HCEC 1CT (cell line): Measurements from ENCODE around the gene ASB14.
"Not testable (repeated sequence)": the region's sequence is repeated elsewhere in the genome, so short reads cannot be mapped to it uniquely, and the experiment has no call there.

Experiments
- DNase-seq: peaks from one replicate; pipeline ENCODE4 v3.0.0-alpha.2; 2017

Gene ASB14

GRCh38 chr3:57292159-57292896 lies at the start of gene ASB14:
ASB14 (minus strand) TSS chr3:57292685; CDS start chr3:57292033, 652 bp downstream.
- no peak for DNase-seq

GRCh38 chr3:57339071-57339642 lies 46.7 kb upstream of the ASB14 start:
- DNase-seq: not testable (repeated sequence)

GRCh38 chr3:57338272-57339070 lies 46.0 kb upstream of the ASB14 start:
- DNase-seq: not testable (repeated sequence)

GRCh38 chr3:57335283-57335938 lies 42.9 kb upstream of the ASB14 start:
- no peak for DNase-seq

- DNase-seq: no peak
These were observed 38.7 kb upstream of the ASB14 start for GRCh38 chr3:57331078-57331610.

- DNase-seq: not testable (repeated sequence)
These were observed 34.0 kb upstream of the ASB14 start for GRCh38 chr3:57326498-57326897.

GRCh38 chr3:57314204-57314603 lies 21.7 kb upstream of the ASB14 start:
- DNase-seq: no peak

GRCh38 chr3:57309769-57310360 lies 17.4 kb upstream of the ASB14 start:
- DNase-seq: no peak

GRCh38 chr3:57303520-57303919 lies 11.0 kb upstream of the ASB14 start:
- peak; percentile 55 for DNase-seq

GRCh38 chr3:57298041-57298440 lies 5.6 kb upstream of the ASB14 start:
- DNase-seq: peak; percentile 23

- no peak for DNase-seq
These were observed 527 bp upstream of the ASB14 start for GRCh38 chr3:57292897-57293526.

- no peak for DNase-seq
These were observed 4.1 kb downstream of the ASB14 start for GRCh38 chr3:57288403-57288802.

GRCh38 chr3:57287205-57287604 lies 5.3 kb downstream of the ASB14 start:
- DNase-seq: no peak

GRCh38 chr3:57283334-57283733 lies 9.2 kb downstream of the ASB14 start:
- DNase-seq: no peak

GRCh38 chr3:57281715-57282114 lies 10.8 kb downstream of the ASB14 start:
- peak; percentile 58 for DNase-seq

- no peak for DNase-seq
These were observed 12.8 kb downstream of the ASB14 start for GRCh38 chr3:57279685-57280084.

GRCh38 chr3:57278237-57278636 lies 14.2 kb downstream of the ASB14 start:
- no peak for DNase-seq

- DNase-seq: no peak
These were observed 17.1 kb downstream of the ASB14 start for GRCh38 chr3:57275393-57275792.

- DNase-seq: no peak
These were observed 17.6 kb downstream of the ASB14 start for GRCh38 chr3:57274845-57275244.

GRCh38 chr3:57268416-57268815 lies 24.1 kb downstream of the ASB14 start:
- peak; percentile 68 for DNase-seq

GRCh38 chr3:57261929-57262328 lies 30.6 kb downstream of the ASB14 start:
- no peak for DNase-seq

- no peak for DNase-seq
These were observed 31.4 kb downstream of the ASB14 start for GRCh38 chr3:57261119-57261518.
